Measurements from ENCODE around the gene ASPDH. TPM values are rescaled to one million over a fixed set of nuclear protein-coding genes. Genes with fewer than 3 reads are reported as not detected.
"Not testable (repeated sequence)": the region's sequence is repeated elsewhere in the genome, so short reads cannot be mapped to it uniquely, and the experiment has no call there.

ASPDH gene
- polyA plus RNA-seq, 4 donors = 7.2 to 13.3 (median 10.6) TPM

DNA sequence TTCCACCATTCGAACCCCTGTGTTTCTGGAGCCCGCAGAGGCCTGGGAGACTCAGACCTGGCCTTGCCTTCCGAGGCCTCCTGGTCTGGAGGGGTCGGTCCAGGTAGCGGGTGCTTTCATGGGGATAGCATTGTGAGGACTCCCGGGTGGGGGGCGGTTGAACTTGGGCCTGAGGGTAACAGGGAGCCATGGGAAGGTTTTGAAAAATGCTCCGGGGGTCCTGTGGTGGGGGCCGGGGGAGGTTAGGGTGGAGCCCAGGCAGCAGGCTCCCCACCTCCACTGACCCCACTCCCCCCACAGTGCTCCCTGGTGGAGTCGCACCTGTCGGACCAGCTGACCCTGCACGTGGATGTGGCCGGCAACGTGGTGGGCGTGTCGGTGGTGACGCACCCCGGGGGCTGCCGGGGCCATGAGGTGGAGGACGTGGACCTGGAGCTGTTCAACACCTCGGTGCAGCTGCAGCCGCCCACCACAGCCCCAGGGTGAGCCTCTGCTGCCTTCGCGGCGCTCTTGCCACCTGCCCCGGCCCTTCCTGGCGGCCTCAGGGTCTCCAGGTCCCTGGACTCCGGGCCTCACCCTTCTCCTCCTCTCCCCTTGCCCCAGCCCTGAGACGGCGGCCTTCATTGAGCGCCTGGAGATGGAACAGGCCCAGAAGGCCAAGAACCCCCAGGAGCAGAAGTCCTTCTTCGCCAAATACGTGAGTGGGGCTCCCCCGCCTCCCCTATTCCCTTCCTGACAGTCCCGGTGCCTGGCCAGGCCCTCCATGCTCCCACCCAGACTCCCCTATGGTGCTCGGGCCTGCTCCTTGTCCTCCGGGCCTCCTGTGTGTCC, 33.2 kb downstream of the ASPDH start:
- no peak for DNase-seq (ENCODE audit: low read depth in 4 of 4, low spot score in 2 of 4)

DNA sequence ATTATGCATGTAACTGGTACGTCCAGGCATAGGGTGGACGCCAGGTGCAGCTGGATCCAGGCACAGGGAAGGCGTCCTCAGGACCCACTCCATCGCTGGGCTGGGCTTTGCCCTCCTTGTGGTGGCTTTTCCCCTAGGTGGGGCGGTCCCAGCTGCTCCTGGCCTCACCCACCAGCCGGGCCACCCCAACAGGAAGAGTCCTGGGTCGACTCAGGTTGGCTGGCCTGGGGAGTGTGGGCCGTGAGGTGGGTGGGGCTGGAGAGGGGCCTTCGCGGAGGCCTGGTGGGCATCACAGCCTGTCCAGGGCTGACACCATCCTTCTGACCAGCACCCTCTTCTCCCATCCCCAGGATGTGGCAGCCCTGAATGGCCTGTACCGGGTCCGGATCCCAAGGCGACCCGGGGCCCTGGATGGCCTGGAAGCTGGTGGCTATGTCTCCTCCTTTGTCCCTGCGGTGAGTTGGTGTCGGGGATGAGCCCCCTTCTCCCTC, 33.9 kb downstream of the ASPDH start:
- DNase-seq (ENCODE audit: low read depth in 4 of 4, low spot score in 2 of 4) = no peak

DNA sequence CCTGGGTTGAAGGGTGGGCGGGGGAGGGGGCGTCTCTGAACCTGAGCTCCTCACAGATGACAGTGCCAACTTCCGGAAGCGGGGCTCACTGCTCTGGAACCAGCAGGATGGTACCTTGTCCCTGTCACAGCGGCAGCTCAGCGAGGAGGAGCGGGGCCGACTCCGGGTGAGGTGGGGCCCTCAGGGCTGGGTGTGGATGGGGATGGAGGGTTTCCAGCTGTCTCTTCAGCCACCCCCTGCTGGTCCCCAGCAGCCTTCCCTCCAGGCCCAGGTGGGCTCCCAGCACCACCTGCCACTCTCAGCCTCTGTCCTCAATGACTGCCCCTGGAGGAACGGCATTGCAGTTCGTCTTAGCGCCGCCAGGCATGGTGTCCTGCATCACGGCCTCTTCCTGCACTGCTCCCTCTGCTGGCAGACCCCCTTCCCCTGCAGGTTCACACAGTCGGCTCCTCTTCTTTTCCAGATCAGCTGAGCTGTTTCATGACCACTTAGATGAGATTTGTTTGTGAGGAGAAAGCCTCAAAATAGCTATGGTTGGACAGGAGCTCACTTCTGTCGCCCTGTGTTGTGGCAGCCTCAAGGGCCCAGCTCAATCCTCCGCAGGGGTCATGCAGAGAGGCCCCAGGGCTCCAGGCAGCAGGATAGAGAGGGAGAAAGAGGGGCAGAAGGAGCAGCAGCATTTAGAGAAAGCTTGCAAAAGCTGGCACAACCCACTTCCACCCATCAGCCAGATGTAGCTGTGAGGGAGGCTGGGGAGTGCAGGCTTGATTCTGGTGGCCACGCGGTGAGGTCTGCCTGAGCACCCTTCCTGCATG, 34.6 kb downstream of the ASPDH start:
- no peak for DNase-seq (ENCODE audit: low read depth in 4 of 4, low spot score in 2 of 4)

DNA sequence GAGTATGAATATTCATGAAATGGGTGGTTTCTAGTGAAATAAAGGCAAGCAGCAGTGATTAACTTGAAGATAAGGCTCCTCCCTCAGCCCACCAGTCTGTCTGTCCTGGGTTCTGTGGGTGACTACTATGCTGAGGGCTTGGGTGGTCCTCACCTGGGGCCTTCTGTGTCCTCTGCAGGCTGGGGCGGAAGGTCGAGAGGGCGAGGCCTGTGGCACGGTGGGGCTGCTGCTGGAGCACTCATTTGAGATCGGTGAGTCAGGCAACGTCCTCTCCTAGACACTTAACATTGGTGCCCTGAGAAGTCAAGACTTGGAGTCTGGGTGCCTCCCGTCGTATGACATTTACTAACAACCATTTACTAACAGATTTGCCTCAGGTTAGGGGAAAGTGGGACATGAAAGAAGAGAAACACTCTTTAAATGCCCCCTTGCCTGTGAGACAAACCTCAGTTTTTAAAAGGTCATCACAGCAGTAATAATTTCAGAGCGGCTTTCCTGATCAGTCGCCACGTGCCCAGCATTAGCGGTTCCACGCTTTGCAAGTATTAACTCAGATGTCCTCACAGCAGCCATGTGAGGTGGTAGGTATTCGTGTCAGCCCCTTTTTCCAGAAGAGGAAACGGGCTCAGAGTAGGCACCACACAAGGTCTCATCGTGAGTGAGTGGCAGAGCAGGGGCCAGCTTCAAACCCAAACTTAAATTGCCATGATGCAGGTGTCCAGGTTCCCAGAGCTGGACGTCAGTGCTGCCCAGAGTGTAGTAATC, 35.8 kb downstream of the ASPDH start:
- DNase-seq (ENCODE audit: low read depth in 4 of 4, low spot score in 2 of 4) = no peak

DNA sequence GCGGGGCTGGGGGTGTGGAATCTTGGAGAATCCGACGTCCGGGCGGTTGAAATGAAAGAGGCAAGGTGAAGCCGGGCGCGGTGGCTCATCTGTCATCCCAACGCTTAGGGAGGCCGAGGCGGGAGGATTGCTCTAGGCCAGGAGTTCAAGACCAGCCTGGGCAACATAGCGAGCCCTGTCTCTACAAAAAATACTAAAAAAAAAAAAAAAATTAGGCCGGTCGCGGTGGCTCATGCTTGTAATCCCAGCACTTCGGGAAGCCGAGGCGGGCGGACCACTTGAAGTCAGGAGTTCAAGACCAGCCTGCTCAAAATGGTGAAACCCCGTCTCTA, 36.8 kb downstream of the ASPDH start:
- no peak for DNase-seq (ENCODE audit: low read depth in 4 of 4, low spot score in 2 of 4)

DNA sequence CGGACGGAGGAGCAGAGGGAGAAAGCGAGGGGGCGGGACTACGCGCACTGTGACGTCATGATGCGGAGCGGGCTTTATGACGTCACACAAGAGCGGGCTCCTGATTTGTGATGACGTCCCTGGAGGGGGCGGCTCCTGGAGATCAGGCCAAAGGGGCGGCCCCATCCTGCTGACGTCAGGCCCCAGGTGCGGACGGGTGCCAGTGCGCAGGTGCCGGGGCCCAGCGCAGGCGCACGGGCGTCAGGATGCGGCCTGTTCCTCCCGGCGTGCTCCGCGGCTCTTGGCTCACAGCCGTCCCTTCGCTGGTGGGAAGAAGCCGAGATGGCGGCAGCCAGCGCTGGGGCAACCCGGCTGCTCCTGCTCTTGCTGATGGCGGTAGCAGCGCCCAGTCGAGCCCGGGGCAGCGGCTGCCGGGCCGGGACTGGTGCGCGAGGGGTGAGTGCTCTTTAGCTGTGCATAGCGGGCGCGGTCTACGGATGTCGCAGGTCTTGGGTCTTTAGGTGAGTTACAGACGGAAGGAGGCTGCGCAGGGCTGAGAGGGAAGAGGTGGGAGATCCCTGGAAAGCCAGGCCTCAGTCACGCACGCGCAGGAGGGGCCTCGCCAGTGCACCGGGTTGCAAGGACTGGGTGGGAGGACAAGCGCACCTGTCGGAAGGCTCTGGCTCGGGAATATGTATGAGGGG, 37.3 kb downstream of the ASPDH start, which contains the start of the genes EMC10 and GARIN5A:
EMC10 (plus strand) TSS at position 284 of the 683 bp plus-strand sequence; CDS start at position 322, 38 bp downstream.
GARIN5A (minus strand) TSS at position 625 of the 683 bp plus-strand sequence; CDS start at position 165, 460 bp downstream.
- peak; percentile 64 to 89 (median 86) for DNase-seq (ENCODE audit: low read depth in 4 of 4, low spot score in 2 of 4)

DNA sequence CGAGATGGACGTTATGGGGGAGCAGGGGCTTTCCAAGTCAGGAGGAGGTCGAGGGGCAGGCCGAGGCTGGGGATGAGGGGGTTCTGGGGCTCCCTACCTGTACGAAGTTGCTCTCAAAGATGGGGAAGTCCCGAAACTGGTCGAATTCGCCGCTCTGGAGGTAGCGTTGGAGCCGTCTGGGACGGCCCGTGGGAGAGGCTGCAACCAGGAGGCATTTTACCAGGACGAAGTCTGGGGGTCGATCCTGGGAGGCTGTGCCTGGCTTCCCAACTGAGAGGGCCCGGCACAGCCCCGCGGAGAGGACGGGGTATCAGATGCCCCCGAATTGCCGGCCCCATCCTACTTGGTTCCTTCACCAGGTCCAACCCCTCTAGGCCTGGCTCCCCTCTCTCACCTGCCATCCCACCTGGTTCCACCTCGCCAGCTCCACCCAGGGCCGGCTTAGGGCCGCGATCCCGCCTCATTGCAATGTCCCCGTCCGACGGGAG, 37.9 kb downstream of the ASPDH start:
- DNase-seq (ENCODE audit: low read depth in 4 of 4, low spot score in 2 of 4) = no peak

DNA sequence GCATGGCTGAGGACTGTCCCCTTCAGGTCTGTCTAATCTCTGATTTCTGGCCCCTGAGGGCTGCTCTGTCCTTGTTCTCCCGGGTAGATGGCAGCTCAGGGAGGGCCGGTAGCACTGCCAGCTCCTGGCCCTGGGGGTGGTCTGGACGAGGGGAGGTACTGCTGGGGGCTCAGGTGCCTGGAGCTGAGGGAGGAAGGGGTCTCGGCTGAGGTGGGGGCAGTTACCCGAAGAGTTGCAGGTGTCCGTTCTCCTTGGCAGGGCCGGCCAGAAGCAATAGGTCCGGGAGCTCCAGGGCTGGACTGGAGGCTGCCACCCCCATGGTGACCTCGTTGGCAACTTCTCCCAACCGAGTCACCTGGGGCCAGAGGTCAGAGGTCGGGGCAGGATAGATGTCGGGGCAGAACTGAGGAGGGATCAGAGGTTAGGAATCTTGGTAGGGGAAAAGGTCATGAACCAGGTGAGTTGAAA, 38.6 kb downstream of the ASPDH start:
- DNase-seq (ENCODE audit: low read depth in 4 of 4, low spot score in 2 of 4) = no peak

DNA sequence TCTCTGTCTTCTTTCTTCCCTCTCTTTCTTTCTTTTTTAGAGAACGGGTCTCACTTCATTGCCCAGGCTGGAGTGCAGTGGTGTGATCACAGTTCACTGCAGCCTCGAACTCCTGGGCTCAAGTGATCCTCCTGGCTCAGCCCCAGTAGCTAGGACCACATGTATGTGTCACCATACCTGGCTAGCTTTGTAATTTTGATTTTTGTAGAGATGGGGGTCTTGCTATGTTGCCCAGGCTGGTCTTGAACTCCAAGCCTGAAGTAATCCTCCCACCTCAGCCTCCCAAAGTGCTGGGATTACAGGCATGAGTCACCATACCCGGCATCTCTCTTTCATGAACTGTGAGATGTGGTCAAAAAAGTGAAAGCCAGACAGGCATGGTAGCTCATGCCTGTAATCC, 40.4 kb downstream of the ASPDH start:
- not testable (repeated sequence) for DNase-seq (ENCODE audit: low read depth in 4 of 4, low spot score in 2 of 4)

DNA sequence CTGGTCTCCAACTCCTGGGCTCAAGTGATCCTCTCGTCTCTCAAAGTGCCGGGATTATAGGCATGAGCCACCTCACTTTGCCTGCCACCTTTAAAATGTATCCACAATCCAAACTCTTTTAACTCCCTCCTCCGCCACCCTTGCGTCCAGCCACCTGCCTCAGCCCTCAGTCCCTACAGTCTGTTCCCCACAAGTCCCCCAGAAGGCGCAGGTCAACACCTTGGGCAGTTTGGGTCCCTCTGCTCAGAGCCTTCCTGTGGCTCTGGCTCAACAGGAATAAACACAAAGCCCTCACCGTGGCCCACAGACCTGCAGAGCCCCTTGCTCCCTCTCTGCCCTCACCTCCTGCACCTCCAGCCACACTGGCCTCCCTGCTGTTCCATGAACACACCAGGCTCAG, 44.9 kb downstream of the ASPDH start:
- DNase-seq (ENCODE audit: low read depth in 4 of 4, low spot score in 2 of 4) = no peak

DNA sequence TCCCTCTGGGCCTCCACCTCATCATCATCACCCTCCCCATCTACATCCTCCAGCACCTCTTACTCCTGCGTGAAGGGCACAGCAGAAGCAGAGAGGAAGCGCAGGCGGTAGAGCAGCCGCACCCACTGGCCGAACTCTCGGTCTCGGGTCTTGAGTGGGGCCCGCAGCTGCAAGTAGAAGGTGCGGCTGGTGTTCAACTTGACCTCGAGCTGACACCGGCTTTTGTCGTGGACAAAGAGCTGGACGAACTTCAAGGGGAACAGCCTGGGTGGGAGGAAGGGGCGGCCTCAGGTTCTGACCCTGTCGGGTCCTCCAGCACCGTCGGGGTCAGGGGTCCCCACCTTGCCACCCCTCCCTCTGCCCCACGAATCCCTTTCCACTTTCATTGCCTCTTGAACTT, 46.1 kb downstream of the ASPDH start:
- DNase-seq (ENCODE audit: low read depth in 4 of 4, low spot score in 2 of 4) = no peak

DNA sequence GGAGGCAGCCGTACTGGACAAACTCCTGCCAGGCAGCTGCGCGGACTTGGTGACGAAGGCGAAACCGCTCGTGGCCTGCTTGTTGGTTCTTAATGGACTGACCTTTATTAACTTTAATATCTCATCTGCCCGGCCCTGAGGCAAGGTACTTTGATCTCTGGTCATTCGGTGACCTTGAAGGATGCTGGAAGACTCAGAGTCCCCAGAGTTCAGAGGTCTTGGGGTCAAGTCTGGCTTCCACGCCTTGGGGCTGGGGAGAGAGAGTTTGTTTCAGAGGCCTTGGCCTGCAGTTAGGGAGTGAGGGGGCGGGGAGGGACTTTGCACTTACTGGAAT, 47.0 kb downstream of the ASPDH start:
- no peak for DNase-seq (ENCODE audit: low read depth in 4 of 4, low spot score in 2 of 4)

DNA sequence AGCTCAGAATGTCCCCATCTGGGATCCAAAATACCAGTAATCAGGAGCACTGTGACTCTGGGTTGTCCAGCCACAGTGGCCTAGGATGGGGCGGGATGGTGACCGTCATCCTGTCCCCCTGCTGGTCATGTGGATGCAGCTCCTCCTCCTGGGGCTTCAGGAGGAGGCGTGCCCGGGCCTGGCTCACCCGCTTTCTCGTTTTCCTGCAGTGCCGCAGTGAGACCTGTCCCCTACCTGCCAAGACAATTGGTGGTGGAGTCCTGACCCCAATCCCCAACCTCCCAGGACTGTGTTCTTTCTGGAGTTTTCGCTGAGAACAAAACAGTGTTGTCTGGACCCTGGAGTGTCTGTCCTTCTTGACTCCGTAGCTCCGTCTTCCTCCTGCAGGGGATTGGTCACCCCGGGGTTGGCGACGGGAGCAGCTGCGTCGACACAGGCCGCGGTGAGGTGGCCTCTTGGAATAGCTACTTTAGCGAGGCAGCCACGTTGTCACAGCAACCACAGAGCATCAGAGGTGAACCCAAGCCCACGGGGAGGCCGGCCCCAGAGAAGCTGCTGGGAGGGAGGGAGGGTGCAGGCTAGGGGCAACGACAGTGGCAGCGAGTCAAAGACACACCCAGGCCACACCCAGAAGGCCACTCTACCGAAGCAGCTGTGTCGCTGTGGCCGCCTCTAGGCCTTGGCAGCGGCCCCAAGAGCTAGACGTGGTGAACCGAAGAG, 47.6 kb downstream of the ASPDH start:
- DNase-seq (ENCODE audit: low read depth in 4 of 4, low spot score in 2 of 4) = no peak

DNA sequence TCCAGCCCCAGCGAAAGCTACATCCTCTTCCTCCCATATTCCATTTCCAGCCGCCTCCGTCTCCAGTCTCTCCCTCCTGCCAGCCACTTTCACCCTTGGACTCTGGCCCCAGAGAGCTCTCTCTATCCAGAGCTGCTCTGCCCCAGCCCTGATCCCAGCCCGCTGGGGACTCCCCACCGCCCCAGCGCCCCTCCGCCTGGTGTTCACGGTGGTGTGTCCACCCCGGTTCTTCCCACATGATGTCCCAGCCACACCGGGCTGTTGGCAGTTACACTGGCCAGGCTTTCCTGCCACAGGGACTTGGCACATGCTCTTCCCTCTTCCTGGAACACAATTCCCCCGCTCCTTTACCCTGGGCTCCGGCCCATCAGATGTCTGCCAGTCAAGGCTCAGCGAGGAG, 48.7 kb downstream of the ASPDH start:
- DNase-seq (ENCODE audit: low read depth in 4 of 4, low spot score in 2 of 4) = no peak

DNA sequence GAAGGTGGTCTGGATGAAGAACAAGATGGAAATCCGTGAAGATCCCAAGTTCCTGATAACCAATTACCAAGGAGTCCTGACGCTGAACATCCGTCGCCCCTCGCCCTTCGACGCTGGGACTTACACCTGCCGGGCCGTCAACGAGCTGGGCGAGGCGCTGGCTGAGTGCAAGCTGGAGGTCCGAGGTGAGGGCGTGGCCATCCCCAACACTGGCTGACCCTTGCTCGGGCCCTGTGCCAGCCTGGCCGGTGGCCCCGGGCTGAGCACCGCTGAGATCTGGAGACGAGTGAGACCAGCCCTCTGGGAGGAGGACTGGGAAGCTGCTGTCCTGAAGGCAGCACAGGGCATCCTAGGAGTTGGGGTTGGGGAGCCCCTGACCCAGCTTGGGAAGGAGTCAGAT, 49.4 kb downstream of the ASPDH start:
- no peak for DNase-seq (ENCODE audit: low read depth in 4 of 4, low spot score in 2 of 4)

DNA sequence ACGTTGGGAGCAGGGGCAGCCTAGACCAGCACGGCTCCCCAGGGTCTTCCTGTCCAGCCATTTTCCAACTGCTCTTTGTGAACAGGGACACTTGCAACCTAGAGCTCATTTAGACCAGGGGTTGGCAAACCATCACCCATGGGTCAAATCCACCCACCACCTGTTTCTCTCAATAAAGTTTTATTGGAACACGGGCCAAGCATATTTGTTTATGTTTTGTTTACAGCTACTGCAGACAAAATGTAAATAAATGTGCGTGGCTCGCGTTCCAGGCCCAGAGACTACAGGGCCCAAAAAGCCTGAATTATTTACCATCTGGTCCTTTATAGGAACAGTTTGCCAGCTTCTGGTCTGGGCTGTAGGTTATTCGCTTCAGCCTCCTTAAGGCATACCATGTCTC, 50.7 kb downstream of the ASPDH start:
- DNase-seq (ENCODE audit: low read depth in 4 of 4, low spot score in 2 of 4) = no peak
